GM12878 (cell line): Measurements from ENCODE around the gene CALML4. TPM values are rescaled to one million over a fixed set of nuclear protein-coding genes. Genes with fewer than 3 reads are reported as not detected.

Experiments
- ATAC-seq: fragments of 200-7000 bp; cut with Tn5 transposase; 3 replicates; pipeline ENCODE4 v1.9.1; 2020; ENCODE audit warnings: mild to moderate bottlenecking, moderate library complexity
- BruUV-seq: library from RNA; stranded (reverse); fragments of 400-500 nt; replicated peaks from 2 replicates; lab custom pipeline; 2021; lab: Mats Ljungman, UMichigan
- CTCF ChIA-PET: fragments of 300-600 bp; sonication (Branson Sonifier 250); formaldehyde crosslinking; extraction: SDS; loops from one replicate; lab custom pipeline; 2021; ENCODE audit warnings: inconsistent platforms; lab: Yijun Ruan, JAX
- POLR2A ChIA-PET: fragments of 350-600 bp; formaldehyde crosslinking; extraction: SDS; loops from one replicate; lab custom pipeline; 2021; ENCODE audit warnings: inconsistent platforms; lab: Charles Lee
- RAD21 ChIA-PET: fragments of 300-600 bp; sonication (Branson Sonifier 250); formaldehyde crosslinking; loops from one replicate; lab custom pipeline; 2023; ENCODE audit warnings: antibody characterized with exemption; ENCODE audit not compliant: unreplicated experiment; lab: Charles Lee
- SMC1A ChIA-PET: fragments of 300-600 bp; sonication (Branson Sonifier 250); formaldehyde crosslinking; loops from one replicate; lab custom pipeline; 2023; ENCODE audit not compliant: unreplicated experiment, uncharacterized antibody; lab: Charles Lee
- DNase-seq: peaks from one replicate; pipeline ENCODE4 v3.0.0-alpha.2; 2011; ENCODE audit warnings: low read depth, low spot score
- FAIRE-seq: peaks from 3 replicates; lab custom pipeline; 2011; peaks lifted over from hg19 to GRCh38; lab: Jason Lieb, UNC
- H2AFZ ChIP-seq: 2 replicates; pipeline ENCODE4 v1.6.0; 2011; ENCODE audit warnings: low read depth, low read length, control low read depth; ENCODE audit not compliant: control insufficient read depth
- H3K27ac ChIP-seq: 2 replicates; pipeline ENCODE4 v1.5.1; 2011; ENCODE audit warnings: control low read depth; ENCODE audit not compliant: control insufficient read depth, insufficient read depth
- H3K27me3 ChIP-seq, 2 experiments: replicated peaks in 1 of 2; 2 replicates each; pipeline versions ENCODE4 v1.6.0 to v1.6.1; 2011; ENCODE audit warnings: low read length in 1 of 2; ENCODE audit not compliant: control insufficient read depth in 2 of 2, insufficient read depth in 2 of 2
- H3K36me3 ChIP-seq, 2 experiments: 2 replicates each; pipeline ENCODE4 v1.5.1; 2011; ENCODE audit warnings: low read length in 1 of 2; ENCODE audit not compliant: control insufficient read depth in 2 of 2, insufficient read depth in 2 of 2
- H3K4me1 ChIP-seq: 2 replicates; pipeline ENCODE4 v1.6.1; 2011; ENCODE audit warnings: mild to moderate bottlenecking, low read length, moderate library complexity, mixed read lengths; ENCODE audit not compliant: control insufficient read depth, insufficient read depth
- H3K4me2 ChIP-seq: 2 replicates; pipeline ENCODE4 v1.6.0; 2011; ENCODE audit warnings: control low read depth; ENCODE audit not compliant: control insufficient read depth, insufficient read depth
- H3K4me3 ChIP-seq: fragments of 200-600 bp; sonication (generic); 2 replicates; pipeline ENCODE4 v1.5.1; 2016
- H3K79me2 ChIP-seq: 2 replicates; pipeline ENCODE4 v1.6.0; 2011; ENCODE audit warnings: low read length; ENCODE audit not compliant: control insufficient read depth, insufficient read depth
- H3K9ac ChIP-seq: 2 replicates; pipeline ENCODE4 v1.8.0; 2011; ENCODE audit warnings: low read length, control low read depth, mixed read lengths; ENCODE audit not compliant: control insufficient read depth, insufficient read depth
- H3K9me3 ChIP-seq: replicated peaks from 3 replicates; pipeline ENCODE4 v1.5.1; 2011; ENCODE audit warnings: mild to moderate bottlenecking, low read length; ENCODE audit not compliant: control insufficient read depth, insufficient read depth
- H4K20me1 ChIP-seq: 2 replicates; pipeline ENCODE4 v1.6.0; 2011; ENCODE audit not compliant: control insufficient read depth, insufficient read depth
- CBX5 ChIP-seq: sonication (generic); IDR thresholded peaks from 2 replicates; pipeline ENCODE4 v1.6.1; 2016; ENCODE audit warnings: low read depth, moderate library complexity, mild to moderate bottlenecking, inconsistent platforms
- CHD1 ChIP-seq: IDR thresholded peaks from 2 replicates; pipeline ENCODE4 v1.6.1; 2012; ENCODE audit warnings: low read depth, low read length, improper control_type of control experiment
- IKZF1 ChIP-seq: fragments of 450-650 bp; conservative IDR thresholded peaks from 2 replicates; pipeline ENCODE4 v1.6.1; 2017; ENCODE audit warnings: antibody characterized with exemption, mild to moderate bottlenecking
- JUNB ChIP-seq: IDR thresholded peaks from 2 replicates; pipeline ENCODE4 v1.6.1; 2016; ENCODE audit warnings: antibody characterized with exemption, mild to moderate bottlenecking
- KLF5 ChIP-seq: fragments of 450-650 bp; IDR thresholded peaks from 2 replicates; pipeline ENCODE4 v1.6.1; 2014; ENCODE audit warnings: mild to moderate bottlenecking; ENCODE audit not compliant: partially characterized antibody
- NFYA ChIP-seq: IDR thresholded peaks from 2 replicates; pipeline ENCODE4 v1.6.1; 2011; ENCODE audit warnings: low read depth, mild to moderate bottlenecking, low read length, improper control_type of control experiment, borderline replicate concordance
- SMAD1 ChIP-seq: fragments of 450-650 bp; IDR thresholded peaks from 2 replicates; pipeline ENCODE4 v1.6.1; 2018; ENCODE audit warnings: mild to moderate bottlenecking, low read depth; ENCODE audit not compliant: partially characterized antibody
- SREBF1 ChIP-seq: IDR thresholded peaks from 2 replicates; pipeline ENCODE4 v1.6.1; 2012; ENCODE audit warnings: mild to moderate bottlenecking, low read length
- SUZ12 ChIP-seq: fragments of 200-600 bp; sonication (generic); IDR thresholded peaks from one replicate; pipeline ENCODE4 v1.6.1; 2018; ENCODE audit warnings: antibody characterized with exemption, mild to moderate bottlenecking; ENCODE audit not compliant: unreplicated experiment
- ZNF207 ChIP-seq: fragments of 450-650 bp; IDR thresholded peaks from 2 replicates; pipeline ENCODE4 v1.6.1; 2014; ENCODE audit warnings: antibody characterized with exemption, mild to moderate bottlenecking, borderline replicate concordance
- ZNF622 ChIP-seq: fragments of 450-650 bp; IDR thresholded peaks from 2 replicates; pipeline ENCODE4 v1.6.1; 2017; ENCODE audit warnings: mild to moderate bottlenecking, inconsistent platforms
- WGBS: methylation state at CpG from one replicate; pipeline ENCODE4 v1.1.6; 2016; ENCODE audit warnings: low lambda C conversion rate; ENCODE audit not compliant: insufficient replicate concordance, insufficient coverage; ENCODE audit errors: missing lambda C conversion rate; 5-methylcytosine and 5-hydroxymethylcytosine counted together
- in situ Hi-C: fragments of 300-500 bp; cut with MboI; formaldehyde crosslinking; loops from 9 replicates; pipeline ENCODE4 v1.14.3; 2018; ENCODE audit warnings: mixed read lengths
- intact Hi-C: fragments of 100-400 bp; cut with micrococcal nuclease; formaldehyde crosslinking; loops from one replicate; pipeline ENCODE4 v1.14.2; 2022; ENCODE audit not compliant: unreplicated experiment
- polyA plus RNA-seq, 11 experiments: library from polyadenylated mRNA; depleted of rRNA in 4 of 11; unstranded in 6 of 11; stranded (reverse) in 5 of 11; fragments of >200 nt; fragmentation: Nextera tagmentation in 4 of 11; fragmentation: Illumina TruSeq in 1 of 11; extraction: Ambion mirVana in 4 of 11; extraction: Trizol in 1 of 11; gene quantifications; 1 replicate in 1 of 11; 2 replicates in 10 of 11; pipeline versions ENCODE4 v1.2.1 to v1.2.3, GENCODE V29; 2011 to 2016; ENCODE audit warnings: inconsistent platforms in 2 of 11, missing spikeins in 2 of 11, low read depth in 1 of 11
- total RNA-seq, 4 experiments: library from RNA; depleted of rRNA in 3 of 4; stranded (reverse); fragments of >200 nt in 3 of 4; fragmentation: Illumina TruSeq in 1 of 4; extraction: Trizol in 1 of 4; gene quantifications; 2 replicates each; pipeline versions ENCODE4 v1.2.1 to v1.2.3, GENCODE V29; 2013 to 2021

The CALML4 gene
- total and polyA plus RNA-seq, 10 of the 15 experiments (the other 5 are each of a cell fraction or from before 2014, with no cell fraction given): 1.7 to 15.9 (median 5.1) TPM

- Histone ChIP-seq H3K27ac (no peak overlapping the region), H3K4me1 (no peaks in the 10 kb centered on the region), H3K36me3 (no peaks in the 10 kb centered on the region), H3K79me2 (no peaks in the 10 kb centered on the region), H3K4me2 (no peak overlapping the region), H3K9ac (no peak overlapping the region), H3K27me3 (no peaks in the 10 kb centered on the region), H4K20me1 (no peaks in the 10 kb centered on the region), H3K4me3 (no peak overlapping the region), H2AFZ (no peak overlapping the region), H3K9me3 (no peaks in the 10 kb centered on the region; the same call in 1 of the 3 replicates)
- 87% methylated on average over 5 of the region's 5 CpGs for WGBS
- ChIA-PET CTCF (interaction anchor here (0.7 to 1.1 kb wide), 2 partner anchors 12 to 216 kb away, joined by 3 to 4 read pairs; no protein-coding TSS in a partner anchor), RAD21 (interaction anchor here (0.6 to 1.5 kb wide), 2 partner anchors 11 to 152 kb away, joined by 4 read pairs; no protein-coding TSS in a partner anchor), POLR2A (no interaction called here), SMC1A (interaction anchor here (0.6 to 0.7 kb wide), 2 partner anchors 12 to 57 kb away, joined by 3 read pairs; no protein-coding TSS in a partner anchor)
- no peak for TF ChIP-seq NFYA
- no peak for TF ChIP-seq CHD1
- no peak for TF ChIP-seq CBX5
- no peak for DNase-seq
- intact Hi-C loops: no loop called here
- in situ Hi-C loops: no loop called here
- BruUV-seq: no TSS peak
- no peak for FAIRE-seq
- ATAC-seq: no peak
These were observed 36.2 kb upstream of the CALML4 start for GRCh38 chr15:68241088-68241935.

GRCh38 chr15:68239025-68239424, 33.9 kb upstream of the CALML4 start:
- in situ Hi-C loops: no loop called here
- FAIRE-seq: no peak
- POLR2A ChIA-PET: no interaction called here

More at GRCh38 chr15:68239025-68239424, 33.9 kb upstream of the CALML4 start:
- ChIA-PET CTCF (interaction anchor here (1.8 kb wide), 1 partner anchor 9 kb away, joined by 4 read pairs; the partner anchor contains the start of gene CLN6), SMC1A (no interaction called here), RAD21 (no interaction called here)
- no peak overlapping the region for H3K4me2 ChIP-seq
- ATAC-seq (no peak), DNase-seq (no peak)
- H3K27ac ChIP-seq: no peak overlapping the region
- no peaks in the 10 kb centered on the region for H3K79me2 ChIP-seq
- H3K9me3 ChIP-seq: no peaks in the 10 kb centered on the region; the same call in 2 of the 3 replicates
- BruUV-seq: no TSS peak
- no peak overlapping the region for H3K9ac ChIP-seq
- intact Hi-C loops: no loop called here
- H3K4me1 ChIP-seq: no peaks in the 10 kb centered on the region
- H3K36me3 ChIP-seq: no peaks in the 10 kb centered on the region
- TF ChIP-seq ZNF207: no peak
- no peak for TF ChIP-seq ZNF622
- TF ChIP-seq SREBF1: no peak
- TF ChIP-seq IKZF1: no peak
- TF ChIP-seq SMAD1: no peak
- TF ChIP-seq JUNB: no peak
- no peak for TF ChIP-seq SUZ12
- TF ChIP-seq KLF5: no peak
- TF ChIP-seq, all 136 proteins: peak for 0
- Histone ChIP-seq H2AFZ (no peak overlapping the region), H3K4me3 (no peak overlapping the region), H3K27me3 (no peaks in the 10 kb centered on the region), H4K20me1 (no peaks in the 10 kb centered on the region)
